HG02884 (cell line): Measurements from ENCODE around the gene ZNF275.
"Not testable (repeated sequence)": the region's sequence is repeated elsewhere in the genome, so short reads cannot be mapped to it uniquely, and the experiment has no call there.

Experiments used
- ATAC-seq: cut with Tn5 transposase; IDR thresholded peaks from one replicate; pipeline ENCODE4 v1.9.1; 2021; ENCODE audit warnings: mild to moderate bottlenecking, moderate library complexity; ENCODE audit not compliant: unreplicated experiment

Gene ZNF275

DNA sequence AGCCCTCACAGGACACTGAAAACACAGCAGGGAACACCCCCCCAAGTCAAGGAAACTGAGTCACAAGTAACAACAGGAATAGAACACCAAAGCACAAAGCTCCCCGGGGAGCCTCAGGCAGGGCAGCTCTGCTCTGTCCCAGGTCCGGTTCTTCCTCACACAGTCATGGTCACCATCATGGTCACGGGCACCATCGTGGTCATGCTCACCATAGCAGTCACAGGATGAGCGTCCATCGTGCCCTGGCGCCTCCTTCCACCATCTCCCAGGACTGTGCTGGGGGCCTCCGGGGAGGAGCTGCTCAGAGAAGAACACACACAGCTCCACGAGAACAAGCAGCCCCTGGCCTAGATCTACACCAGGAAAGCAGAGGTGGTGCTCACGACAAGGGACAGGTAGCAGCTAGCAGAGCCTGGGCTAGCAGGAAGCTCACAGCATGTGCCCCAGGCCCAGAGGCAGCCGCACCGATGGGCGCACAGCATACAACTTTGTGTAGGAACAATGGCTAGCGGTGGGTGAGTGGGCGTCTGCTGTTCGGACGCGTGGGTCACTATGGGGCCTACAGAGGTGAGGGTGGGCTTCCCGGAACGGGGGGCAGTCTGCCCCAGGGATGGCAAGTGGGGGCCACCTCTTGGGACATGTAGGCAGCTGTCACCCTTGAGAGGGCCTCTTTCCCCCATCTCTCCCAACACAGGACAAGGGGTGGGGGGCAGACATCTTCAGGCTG lies 15.8 kb upstream of the ZNF275 start:
- ATAC-seq: no peak

GRCh38 chrX:153318811-153319210 lies 15.1 kb upstream of the ZNF275 start:
- ATAC-seq: no peak

GRCh38 chrX:153319295-153320046 lies 14.5 kb upstream of the ZNF275 start:
- ATAC-seq: no peak

DNA sequence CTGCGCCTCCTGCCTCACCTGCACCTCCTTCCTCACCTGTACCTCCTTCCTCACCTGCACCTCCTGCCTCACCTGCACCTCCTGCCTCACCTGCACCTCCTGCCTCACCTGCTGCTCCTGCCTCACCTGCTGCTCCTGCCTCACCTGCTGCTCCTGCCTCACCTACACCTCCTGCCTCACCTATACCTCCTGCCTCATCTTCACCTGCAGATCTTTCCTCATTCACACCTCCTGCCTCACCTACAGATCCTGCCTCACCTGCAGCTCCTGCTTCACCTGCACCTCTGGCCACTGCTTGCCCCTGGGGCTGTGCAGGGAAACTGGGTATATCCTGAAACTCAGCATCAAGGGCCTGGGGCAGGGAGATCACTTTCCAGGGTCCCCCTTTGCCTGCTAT lies 13.9 kb upstream of the ZNF275 start:
- not testable (repeated sequence) for ATAC-seq

- ATAC-seq: no peak
Observed at GRCh38 chrX:153320555-153321184, 13.3 kb upstream of the ZNF275 start.

DNA sequence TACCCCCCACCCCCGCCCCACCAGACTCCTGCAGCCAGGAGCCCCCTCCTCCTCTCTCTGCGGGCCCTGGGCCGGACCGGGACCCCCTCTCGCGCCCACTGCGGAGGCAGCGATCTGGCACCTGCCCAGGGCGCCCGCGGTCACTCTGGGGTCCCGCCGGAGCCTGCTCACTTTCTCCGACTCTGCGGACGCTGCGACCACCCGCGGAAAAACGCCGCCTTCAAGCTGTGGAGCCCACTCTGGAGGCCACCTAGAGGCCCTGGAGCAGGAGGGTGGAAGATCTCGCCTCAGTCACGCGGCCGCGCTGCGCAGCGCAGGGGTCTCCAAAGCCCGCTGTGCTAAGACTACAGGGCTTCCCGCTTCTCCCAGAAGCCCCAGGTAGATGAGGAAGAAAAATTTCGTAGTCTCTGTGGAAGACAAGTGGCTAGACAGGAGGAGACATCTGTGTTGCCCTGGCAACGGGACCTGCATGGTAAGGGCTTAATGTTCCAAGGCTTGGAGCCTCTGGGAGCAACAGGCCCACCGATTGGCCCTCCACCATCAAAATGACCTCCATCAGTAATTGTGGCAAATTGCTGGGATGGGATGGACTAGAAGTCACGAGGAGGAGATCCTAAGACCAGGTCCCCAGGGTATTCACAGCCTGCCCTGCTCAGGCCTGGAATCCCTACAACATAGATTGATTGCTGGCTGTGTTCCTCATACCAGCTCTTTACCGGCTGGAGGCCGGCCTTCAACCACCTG lies 12.4 kb upstream of the ZNF275 start, which contains the start of gene PNMA6F:
TSS of gene PNMA6F (minus strand) at position 387 of the 744 bp plus-strand sequence. CDS start 1,093 bp downstream, outside the sequence.
- ATAC-seq: no peak

- ATAC-seq: no peak
Observed at GRCh38 chrX:153327561-153327960, 6.4 kb upstream of the ZNF275 start.

DNA sequence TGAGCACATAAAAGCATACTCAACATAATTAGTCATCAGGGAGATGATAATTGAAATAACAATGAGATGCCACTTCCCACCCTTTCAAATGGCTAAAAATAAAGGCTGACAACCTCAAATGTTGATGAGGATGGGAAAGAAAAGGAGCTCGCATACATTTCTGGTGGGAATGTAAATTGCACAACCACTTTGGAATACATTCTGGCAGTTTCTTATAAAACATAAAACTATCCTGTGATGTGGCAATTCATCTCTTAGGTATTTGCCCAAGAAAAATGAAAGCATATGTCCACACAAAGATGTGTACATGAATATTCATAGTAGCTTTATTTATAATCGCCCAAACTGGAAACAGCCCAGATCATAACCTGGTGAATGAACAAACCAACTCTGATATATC lies 687 bp upstream of the ZNF275 start:
- ATAC-seq: no peak

DNA sequence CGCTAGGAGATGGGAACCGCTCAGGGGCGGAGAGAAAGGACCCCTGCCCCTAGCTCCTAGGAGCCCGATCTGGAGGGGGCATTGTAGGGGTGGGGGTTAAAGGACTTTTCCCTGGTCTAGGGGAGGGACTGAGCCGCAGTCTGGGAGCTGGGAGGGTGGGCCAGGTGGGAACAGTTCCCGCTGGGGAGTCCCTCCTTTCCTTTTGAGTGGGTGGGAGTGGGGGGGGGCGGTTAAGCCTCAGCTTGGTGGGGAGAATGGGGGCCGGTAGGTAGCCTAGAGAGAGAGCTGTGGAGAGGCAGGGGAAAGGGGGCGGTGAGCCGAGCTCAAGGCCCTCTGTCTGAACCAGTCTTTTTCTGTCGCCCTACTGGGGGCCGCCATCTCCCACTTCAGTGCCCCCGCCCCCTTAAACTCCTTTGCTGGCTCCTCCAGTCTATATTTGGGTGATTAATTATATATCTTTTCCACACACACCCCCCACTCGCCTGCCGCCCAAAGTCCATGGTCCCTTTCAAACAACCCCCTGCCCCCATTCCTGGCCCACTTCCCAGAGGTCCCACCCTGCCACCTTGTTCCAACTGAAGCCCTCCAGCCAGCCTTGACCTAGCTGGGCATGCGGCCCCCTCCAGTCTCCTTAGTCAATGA lies 822 bp downstream of the ZNF275 start:
- ATAC-seq: no peak

GRCh38 chrX:153336121-153336894 lies 2.4 kb downstream of the ZNF275 start:
- no peak for ATAC-seq

- no peak for ATAC-seq
Observed at GRCh38 chrX:153336988-153337387, 3.0 kb downstream of the ZNF275 start.

- no peak for ATAC-seq
Observed at GRCh38 chrX:153338836-153339235, 4.9 kb downstream of the ZNF275 start.

DNA sequence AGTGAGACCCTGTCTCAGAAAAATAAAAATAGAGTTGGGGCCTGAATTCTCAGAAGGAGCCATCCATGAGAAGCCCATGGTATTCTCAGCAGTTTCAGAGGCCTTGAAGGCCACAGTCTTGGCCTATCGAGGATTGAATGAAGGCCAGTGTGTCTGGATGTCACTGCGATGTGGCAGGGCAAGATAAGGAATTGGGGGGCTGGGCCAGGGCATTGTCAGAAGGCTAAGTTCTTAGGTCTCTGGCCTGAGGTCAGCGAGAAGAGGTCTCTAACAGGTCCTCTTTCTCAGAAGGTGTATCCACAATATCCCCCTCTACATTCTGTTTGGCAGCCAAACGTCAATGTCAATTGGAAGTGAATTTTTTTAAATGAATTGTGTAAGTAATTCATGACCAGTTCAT lies 5.7 kb downstream of the ZNF275 start:
- ATAC-seq: no peak

DNA sequence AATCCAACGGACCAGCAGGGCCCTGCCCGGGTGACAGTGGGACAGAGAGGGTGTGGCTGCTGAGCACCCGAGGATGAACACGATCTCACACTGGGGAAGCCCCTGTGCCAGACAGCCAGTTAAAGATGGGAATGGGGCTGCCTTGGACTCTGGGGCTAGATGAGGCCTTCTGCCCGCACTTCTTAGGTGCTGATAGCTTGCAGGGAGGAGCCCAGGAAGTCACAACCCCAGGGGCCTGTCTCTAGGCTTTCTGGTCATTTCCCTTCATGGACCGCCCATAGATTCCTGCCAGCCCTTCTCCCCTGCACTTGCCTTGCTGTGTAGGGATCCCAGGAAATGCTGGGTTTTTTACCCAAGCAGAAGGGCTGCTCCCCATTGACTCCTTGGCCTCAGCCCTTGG lies 6.2 kb downstream of the ZNF275 start:
- no peak for ATAC-seq

DNA sequence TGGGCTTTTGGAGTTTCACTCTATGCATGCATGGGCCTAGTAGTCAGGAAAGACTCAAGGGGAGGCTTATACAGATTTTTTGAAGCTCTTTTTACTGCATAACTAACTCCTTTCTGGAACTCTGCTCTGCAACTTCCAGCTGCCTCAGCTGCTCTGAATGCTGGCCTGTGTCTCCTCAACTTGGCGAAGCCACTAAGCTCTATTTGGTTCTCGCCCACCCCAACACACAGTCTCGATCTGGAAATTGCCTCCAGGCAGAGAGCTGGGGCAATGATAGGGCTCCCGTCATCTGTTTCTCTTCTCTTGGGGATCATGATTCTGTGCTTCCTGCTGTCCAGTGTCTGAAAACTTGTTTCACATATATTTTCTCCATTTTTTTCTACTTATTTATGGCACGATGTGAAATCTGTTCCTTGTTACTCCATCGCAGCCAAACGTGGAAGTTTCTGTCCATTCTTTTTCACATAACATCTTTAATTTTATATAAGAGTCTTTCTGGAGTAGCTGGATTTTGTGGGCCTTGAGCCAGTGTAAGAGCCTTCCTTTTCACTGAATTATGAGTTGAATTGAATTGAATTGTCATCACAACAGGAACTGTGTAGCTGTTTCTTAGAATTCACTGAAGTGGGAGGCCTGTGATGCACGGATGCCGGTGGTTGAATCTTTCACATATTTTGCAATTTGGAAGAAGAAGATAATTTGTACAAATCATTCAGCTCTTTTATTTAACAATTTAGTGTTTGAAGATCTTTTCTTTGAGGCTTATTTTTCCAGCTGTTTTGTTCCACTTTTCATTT lies 9.0 kb downstream of the ZNF275 start:
- no peak for ATAC-seq

DNA sequence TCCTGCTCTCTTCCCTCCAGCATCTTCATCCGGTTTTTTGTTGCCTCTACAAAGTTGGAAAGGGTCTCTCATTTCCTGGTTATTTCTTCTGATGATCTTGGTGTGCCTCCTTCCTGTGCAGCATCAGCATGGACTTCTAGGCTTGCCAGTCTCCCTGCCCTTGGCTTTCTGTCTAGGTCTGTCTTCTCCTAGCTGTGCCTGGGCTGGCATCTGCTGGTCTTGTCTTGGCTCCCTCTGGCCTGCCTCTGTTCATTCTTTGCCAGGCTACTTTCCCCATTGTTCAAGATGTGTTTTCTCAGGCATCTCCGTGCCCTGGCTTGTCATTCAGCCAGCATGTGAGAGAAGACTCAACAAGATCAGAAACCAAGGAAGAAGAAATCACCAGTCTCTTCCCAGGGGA lies 9.7 kb downstream of the ZNF275 start:
- no peak for ATAC-seq

DNA sequence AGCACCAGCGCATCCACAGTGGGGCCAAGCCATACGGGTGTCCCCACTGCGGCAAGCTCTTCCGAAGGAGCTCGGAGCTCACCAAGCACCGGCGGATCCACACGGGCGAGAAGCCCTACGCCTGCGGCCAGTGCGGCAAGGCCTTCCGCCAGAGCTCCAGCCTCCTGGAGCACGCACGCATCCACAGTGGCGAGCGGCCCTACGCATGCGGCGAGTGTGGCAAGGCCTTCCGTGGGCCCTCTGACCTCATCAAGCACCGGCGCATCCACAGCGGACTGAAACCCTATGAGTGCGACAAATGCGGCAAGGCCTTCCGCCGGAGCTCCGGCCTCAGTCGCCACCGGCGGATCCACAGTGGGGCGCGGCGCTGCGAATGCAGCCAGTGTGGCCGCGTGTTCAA lies 13.6 kb downstream of the ZNF275 start:
- ATAC-seq: no peak

DNA sequence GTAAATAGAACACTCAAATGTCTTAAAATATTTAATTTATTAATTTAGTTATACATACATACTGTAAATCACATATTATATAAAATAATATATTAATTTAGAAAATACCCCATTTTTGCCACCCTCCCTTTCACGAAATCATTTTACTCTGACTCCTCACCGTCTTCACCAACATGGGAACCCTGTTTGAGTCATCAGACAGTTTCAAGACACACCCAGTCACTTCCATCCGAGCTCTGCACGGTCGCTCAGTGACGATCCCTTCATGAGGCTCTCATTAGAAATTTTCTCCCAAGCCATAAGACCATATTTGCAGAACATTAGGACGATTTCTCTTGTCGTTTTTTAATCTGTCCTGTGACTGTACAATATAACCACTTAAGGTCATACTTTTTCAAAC lies 14.5 kb downstream of the ZNF275 start:
- no peak for ATAC-seq

DNA sequence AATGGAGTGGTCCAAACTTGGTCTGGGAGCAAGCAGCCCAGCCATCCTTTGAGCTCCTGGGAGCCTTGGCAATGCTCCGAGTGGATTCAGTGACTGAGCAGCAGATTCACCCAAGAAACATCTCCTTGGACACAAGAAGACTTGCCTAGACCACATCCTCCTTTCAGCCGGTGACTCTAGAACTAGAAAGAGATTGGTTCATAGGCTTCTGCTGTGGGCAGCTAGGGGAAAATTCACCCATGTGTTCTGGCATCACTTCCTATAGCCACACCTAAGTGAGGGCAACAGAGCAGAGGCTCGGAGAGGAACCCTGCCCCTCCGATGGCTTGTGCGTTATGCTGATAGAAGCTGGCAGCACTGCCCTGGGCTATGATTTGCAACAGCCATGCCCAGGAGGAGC lies 16.0 kb downstream of the ZNF275 start:
- ATAC-seq: no peak
